ENCODE measurements around the gene ENPP3.

ENPP3 gene

GRCh38 chr6:131766631-131767030 lies 129.5 kb downstream of the ENPP3 start:
- no peak overlapping the region for H3K4me3 ChIP-seq (ENCODE audit: low read length)
- TF ChIP-seq ZNF274 (IDR thresholded peaks at IDR 0.05; ENCODE audit: low read depth, low read length), result no peak

GRCh38 chr6:131768964-131769363 lies 131.9 kb downstream of the ENPP3 start:
- H3K4me3 ChIP-seq (ENCODE audit: low read length), result no peak overlapping the region
- no peak for TF ChIP-seq ZNF274 (IDR thresholded peaks at IDR 0.05; ENCODE audit: low read depth, low read length)

GRCh38 chr6:131769385-131770141 lies 132.5 kb downstream of the ENPP3 start:
- H3K4me3 ChIP-seq (ENCODE audit: low read length), result no peak overlapping the region
- TF ChIP-seq ZNF274 (IDR thresholded peaks at IDR 0.05; ENCODE audit: low read depth, low read length), result no peak

GRCh38 chr6:131770776-131771175 lies 133.7 kb downstream of the ENPP3 start:
- no peak overlapping the region for H3K4me3 ChIP-seq (ENCODE audit: low read length)
- no peak for TF ChIP-seq ZNF274 (IDR thresholded peaks at IDR 0.05; ENCODE audit: low read depth, low read length)

GRCh38 chr6:131773284-131773950 lies 136.3 kb downstream of the ENPP3 start:
- no peak for TF ChIP-seq ZNF274 (IDR thresholded peaks at IDR 0.05; ENCODE audit: low read depth, low read length)
- no peak overlapping the region for H3K4me3 ChIP-seq (ENCODE audit: low read length)

GRCh38 chr6:131775886-131776285 lies 138.8 kb downstream of the ENPP3 start:
- H3K4me3 ChIP-seq (ENCODE audit: low read length), result no peak overlapping the region
- TF ChIP-seq ZNF274 (IDR thresholded peaks at IDR 0.05; ENCODE audit: low read depth, low read length), result no peak

GRCh38 chr6:131776985-131777384 lies 139.9 kb downstream of the ENPP3 start:
- no peak overlapping the region for H3K4me3 ChIP-seq (ENCODE audit: low read length)
- no peak for TF ChIP-seq ZNF274 (IDR thresholded peaks at IDR 0.05; ENCODE audit: low read depth, low read length)

GRCh38 chr6:131778169-131778568 lies 141.1 kb downstream of the ENPP3 start:
- H3K4me3 ChIP-seq (ENCODE audit: low read length), result no peak overlapping the region
- no peak for TF ChIP-seq ZNF274 (IDR thresholded peaks at IDR 0.05; ENCODE audit: low read depth, low read length)

- no peak overlapping the region for H3K4me3 ChIP-seq (ENCODE audit: low read length)
- no peak for TF ChIP-seq ZNF274 (IDR thresholded peaks at IDR 0.05; ENCODE audit: low read depth, low read length)
These were observed 142.2 kb downstream of the ENPP3 start for GRCh38 chr6:131779304-131779703.

GRCh38 chr6:131780600-131780999 lies 143.5 kb downstream of the ENPP3 start:
- no peak for TF ChIP-seq ZNF274 (IDR thresholded peaks at IDR 0.05; ENCODE audit: low read depth, low read length)
- no peak overlapping the region for H3K4me3 ChIP-seq (ENCODE audit: low read length)

- no peak for TF ChIP-seq ZNF274 (IDR thresholded peaks at IDR 0.05; ENCODE audit: low read depth, low read length)
- no peak overlapping the region for H3K4me3 ChIP-seq (ENCODE audit: low read length)
These were observed 144.6 kb downstream of the ENPP3 start for GRCh38 chr6:131781687-131782086.

GRCh38 chr6:131782764-131783163 lies 145.7 kb downstream of the ENPP3 start:
- no peak overlapping the region for H3K4me3 ChIP-seq (ENCODE audit: low read length)
- no peak for TF ChIP-seq ZNF274 (IDR thresholded peaks at IDR 0.05; ENCODE audit: low read depth, low read length)

GRCh38 chr6:131784561-131784960 lies 147.5 kb downstream of the ENPP3 start:
- H3K4me3 ChIP-seq (ENCODE audit: low read length), result no peak overlapping the region
- TF ChIP-seq ZNF274 (IDR thresholded peaks at IDR 0.05; ENCODE audit: low read depth, low read length), result no peak

- TF ChIP-seq ZNF274 (IDR thresholded peaks at IDR 0.05; ENCODE audit: low read depth, low read length), result no peak
- H3K4me3 ChIP-seq (ENCODE audit: low read length), result no peak overlapping the region
These were observed 150.0 kb downstream of the ENPP3 start for GRCh38 chr6:131787079-131787478.

Data from GM08714 (cell line).